Esophagus muscularis mucosa (tissue), 4 donors: Measurements from ENCODE around the gene P2RX2. TPM values are rescaled to one million over a fixed set of nuclear protein-coding genes. Genes with fewer than 3 reads are reported as not detected.
A peak's percentile ranks its signal among the peaks of the same experiment; 100 is the strongest.

Experiments used
- DNase-seq: peaks from one replicate; pipeline ENCODE4 v3.0.0-alpha.2; 2017; ENCODE audit errors: extremely low spot score
- H3K27ac ChIP-seq, 4 donors: fragments of 200-600 bp; sonication (generic); replicated peaks in 1 of 4; 1 replicate in 3 of 4; 2 replicates in 1 of 4; pipeline ENCODE4 v1.5.1; 2016 to 2019; ENCODE audit warnings: mild to moderate bottlenecking in 1 of 4
- H3K27me3 ChIP-seq, 4 donors: fragments of 200-600 bp; sonication (generic); one replicate each; pipeline versions ENCODE4 v1.5.1 to v1.6.0; 2016 to 2019
- H3K36me3 ChIP-seq, 4 donors: fragments of 200-600 bp; sonication (generic); one replicate each; pipeline ENCODE4 v1.5.1; 2016 to 2019
- H3K4me1 ChIP-seq, 4 donors: fragments of 200-600 bp; sonication (generic); one replicate each; pipeline ENCODE4 v1.5.1; 2016 to 2019
- H3K4me3 ChIP-seq, 4 donors: fragments of 200-600 bp; sonication (generic); 1 replicate in 2 of 4; 2 replicates in 2 of 4; pipeline ENCODE4 v1.5.1; 2016 to 2019; ENCODE audit warnings: mild to moderate bottlenecking in 4 of 4, moderate library complexity in 1 of 4
- H3K9me3 ChIP-seq, 4 donors: fragments of 200-600 bp; sonication (generic); 1 replicate in 3 of 4; 2 replicates in 1 of 4; pipeline ENCODE4 v1.5.1; 2016 to 2019
- EP300 ChIP-seq: sonication (generic); formaldehyde crosslinking; IDR thresholded peaks from one replicate; pipeline ENCODE4 v1.6.1; 2017; ENCODE audit warnings: antibody characterized with exemption
- POLR2A ChIP-seq: fragments of 450-650 bp; IDR thresholded peaks from one replicate; pipeline ENCODE4 v1.6.1; 2017; ENCODE audit warnings: antibody characterized with exemption, moderate library complexity, mild to moderate bottlenecking, low read depth
- POLR2AphosphoS5 ChIP-seq, 2 donors: sonication (generic); formaldehyde crosslinking; IDR thresholded peaks; one replicate each; pipeline ENCODE4 v1.6.1; 2017; ENCODE audit warnings: antibody characterized with exemption in 2 of 2
- WGBS: methylation state at CpG from one replicate; pipeline ENCODE4 v1.1.5; 2018; 5-methylcytosine and 5-hydroxymethylcytosine counted together
- intact Hi-C: fragments of 100-400 bp; cut with DNase I; formaldehyde crosslinking; loops from one replicate; pipeline ENCODE4 v1.15.1; 2023
- total RNA-seq, 4 donors: library from RNA; depleted of rRNA; stranded (reverse); fragments of >200 nt; gene quantifications; one replicate each; pipeline versions ENCODE4 v1.1.0 to v1.2.1, GENCODE V29; 2016
- TF ChIP-seq, protein P1 (sequence below), 3 experiments: fragments of 200-600 bp in 2 of 3; fragments of 450-650 bp in 1 of 3; sonication (generic) in 2 of 3; IDR thresholded peaks; one replicate each; pipeline ENCODE4 v1.5.1; 2017 to 2019; ENCODE audit warnings: antibody characterized with exemption in 3 of 3, mild to moderate bottlenecking in 2 of 3, moderate library complexity in 1 of 3

The P2RX2 gene
- total RNA-seq, 4 donors from 2014 or later: 1.7 to 4.1 (median 3.7) TPM

DNA sequence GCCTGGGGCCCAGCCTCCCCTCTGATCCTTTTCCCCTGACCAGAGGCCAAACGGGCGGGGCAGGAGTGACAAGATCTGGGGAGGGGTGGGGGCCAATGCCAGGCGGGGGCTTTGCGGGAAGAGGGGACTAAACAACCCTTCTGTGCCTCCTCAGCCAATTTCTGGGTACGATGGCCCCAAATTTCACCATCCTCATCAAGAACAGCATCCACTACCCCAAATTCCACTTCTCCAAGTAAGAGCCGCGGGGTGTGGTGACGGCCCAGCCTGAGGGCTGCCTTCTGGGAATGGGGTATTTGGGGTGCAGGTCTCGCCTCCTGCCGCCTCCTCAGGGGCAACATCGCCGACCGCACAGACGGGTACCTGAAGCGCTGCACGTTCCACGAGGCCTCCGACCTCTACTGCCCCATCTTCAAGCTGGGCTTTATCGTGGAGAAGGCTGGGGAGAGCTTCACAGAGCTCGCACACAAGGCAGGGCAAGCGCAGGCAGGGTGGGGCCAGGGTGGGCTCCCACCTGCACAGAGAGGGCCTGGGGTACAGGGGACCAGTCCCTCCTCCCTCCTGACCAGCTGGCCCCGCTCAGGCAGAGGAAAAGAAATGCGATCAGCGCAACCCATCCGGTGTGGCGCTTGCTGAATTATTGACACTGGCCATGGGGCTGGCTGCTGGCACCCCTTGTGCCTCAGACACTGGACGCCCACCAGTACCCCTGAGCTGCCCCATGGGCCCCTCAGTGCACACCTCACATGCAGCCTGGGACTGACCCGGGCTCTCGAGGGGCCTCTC is 1.7 kb downstream of the P2RX2 start:
- Histone ChIP-seq H3K9me3 (peaks cover 0 to 13% (median 11%) of the 10 kb centered on the region in 4 donors), H3K4me1 (peaks cover 11 to 47% (median 36%) of the 10 kb centered on the region in 4 donors), H3K27me3 (peaks cover 0 to 60% (median 42%) of the 10 kb centered on the region in 4 donors), H3K27ac (no peak overlapping the region), H3K4me3 (no peak overlapping the region), H3K36me3 (peaks cover 5 to 18% (median 16%) of the 10 kb centered on the region in 4 donors)
- TF ChIP-seq POLR2AphosphoS5 (IDR thresholded peaks at IDR 0.05) (no peak), EP300 (no peak), POLR2A (no peak)
- TF ChIP-seq, protein P1, sequence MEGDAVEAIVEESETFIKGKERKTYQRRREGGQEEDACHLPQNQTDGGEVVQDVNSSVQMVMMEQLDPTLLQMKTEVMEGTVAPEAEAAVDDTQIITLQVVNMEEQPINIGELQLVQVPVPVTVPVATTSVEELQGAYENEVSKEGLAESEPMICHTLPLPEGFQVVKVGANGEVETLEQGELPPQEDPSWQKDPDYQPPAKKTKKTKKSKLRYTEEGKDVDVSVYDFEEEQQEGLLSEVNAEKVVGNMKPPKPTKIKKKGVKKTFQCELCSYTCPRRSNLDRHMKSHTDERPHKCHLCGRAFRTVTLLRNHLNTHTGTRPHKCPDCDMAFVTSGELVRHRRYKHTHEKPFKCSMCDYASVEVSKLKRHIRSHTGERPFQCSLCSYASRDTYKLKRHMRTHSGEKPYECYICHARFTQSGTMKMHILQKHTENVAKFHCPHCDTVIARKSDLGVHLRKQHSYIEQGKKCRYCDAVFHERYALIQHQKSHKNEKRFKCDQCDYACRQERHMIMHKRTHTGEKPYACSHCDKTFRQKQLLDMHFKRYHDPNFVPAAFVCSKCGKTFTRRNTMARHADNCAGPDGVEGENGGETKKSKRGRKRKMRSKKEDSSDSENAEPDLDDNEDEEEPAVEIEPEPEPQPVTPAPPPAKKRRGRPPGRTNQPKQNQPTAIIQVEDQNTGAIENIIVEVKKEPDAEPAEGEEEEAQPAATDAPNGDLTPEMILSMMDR (IDR thresholded peaks at IDR 0.05): no peak
- WGBS: 66% methylated on average over 19 of the region's 29 CpGs
- intact Hi-C loops: no loop called here
- no peak for DNase-seq

GRCh38 chr12:132620899-132621656 is 2.5 kb downstream of the P2RX2 start:
- Histone ChIP-seq H3K4me1 (peaks cover 11 to 47% (median 35%) of the 10 kb centered on the region in 4 donors), H3K36me3 (peaks cover 7 to 26% (median 24%) of the 10 kb centered on the region in 4 donors), H3K9me3 (peaks cover 0 to 12% (median 11%) of the 10 kb centered on the region in 4 donors), H3K27me3 (peaks cover 0 to 52% (median 37%) of the 10 kb centered on the region in 4 donors), H3K4me3 (no peak overlapping the region), H3K27ac (no peak overlapping the region)
- DNase-seq: no peak
- intact Hi-C loops: no loop called here
- WGBS: 79% methylated on average over 20 of the region's 28 CpGs
- TF ChIP-seq EP300 (no peak), POLR2A (no peak), POLR2AphosphoS5 (IDR thresholded peaks at IDR 0.05) (no peak)
- TF ChIP-seq, protein P1 (IDR thresholded peaks at IDR 0.05): no peak

DNA sequence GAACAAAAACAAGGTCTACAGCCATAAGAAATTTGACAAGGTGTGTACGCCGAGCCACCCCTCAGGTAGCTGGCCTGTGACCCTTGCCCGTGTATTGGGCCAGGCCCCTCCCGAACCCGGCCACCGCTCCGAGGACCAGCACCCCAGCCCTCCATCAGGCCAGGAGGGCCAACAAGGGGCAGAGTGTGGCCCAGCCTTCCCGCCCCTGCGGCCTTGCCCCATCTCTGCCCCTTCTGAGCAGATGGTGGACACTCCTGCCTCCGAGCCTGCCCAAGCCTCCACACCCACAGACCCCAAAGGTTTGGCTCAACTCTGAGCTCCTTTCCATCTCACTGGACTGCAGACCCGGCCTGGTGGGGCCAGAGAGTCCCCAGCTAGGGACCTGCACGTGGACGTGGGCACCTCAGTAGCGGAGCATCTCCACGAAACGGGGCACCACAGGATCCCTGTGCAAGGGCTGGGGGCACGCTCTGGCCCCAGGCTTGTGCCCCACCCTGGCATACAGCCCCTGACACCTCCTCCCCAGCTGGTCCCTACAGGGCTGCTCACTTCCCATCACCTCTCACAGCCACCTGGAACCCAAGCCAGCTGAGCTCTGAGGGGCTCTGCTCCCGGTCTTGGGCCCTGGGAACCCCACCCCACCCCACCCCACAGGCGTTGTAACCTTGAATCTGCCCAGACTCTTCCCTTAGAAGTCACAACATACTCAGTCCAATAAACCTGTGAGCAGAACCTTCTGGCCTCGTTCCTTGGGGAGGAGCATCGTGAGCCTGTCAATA is 3.3 kb downstream of the P2RX2 start:
- H3K27me3 ChIP-seq: peaks cover 0 to 45% (median 30%) of the 10 kb centered on the region in 4 donors
- H3K4me1 ChIP-seq: peaks cover 11 to 47% (median 35%) of the 10 kb centered on the region in 4 donors
- no peak for TF ChIP-seq POLR2A
- TF ChIP-seq, protein P1 (IDR thresholded peaks at IDR 0.05): no peak
- no peak for TF ChIP-seq POLR2AphosphoS5 (IDR thresholded peaks at IDR 0.05)
- TF ChIP-seq EP300: no peak
- DNase-seq: no peak
- peak overlapping the region in 3 of 4 donors; percentile 10 to 34 (median 20) for H3K27ac ChIP-seq
- intact Hi-C loops: no loop called here
- H3K4me3 ChIP-seq: no peak overlapping the region
- peaks cover 0 to 5% (median 4%) of the 10 kb centered on the region in 4 donors for H3K9me3 ChIP-seq
- peaks cover 7 to 27% (median 27%) of the 10 kb centered on the region in 4 donors for H3K36me3 ChIP-seq
- WGBS: 84% methylated on average over 11 of the region's 21 CpGs

GRCh38 chr12:132622437-132623071 is 4.0 kb downstream of the P2RX2 start:
- Histone ChIP-seq H3K9me3 (no peaks in the 10 kb centered on the region), H3K4me1 (peaks cover 11 to 45% (median 35%) of the 10 kb centered on the region in 4 donors), H3K4me3 (peak overlapping the region in 1 of 4 donors; percentile 31), H3K36me3 (peaks cover 7 to 27% (median 27%) of the 10 kb centered on the region in 4 donors), H3K27me3 (peaks cover 0 to 38% (median 23%) of the 10 kb centered on the region in 4 donors), H3K27ac (peak overlapping the region; percentile 10 to 67 (median 51))
- DNase-seq: no peak
- intact Hi-C loops: no loop called here
- 24% methylated on average over 9 of the region's 11 CpGs for WGBS
- no peak for TF ChIP-seq EP300
- TF ChIP-seq POLR2AphosphoS5 (IDR thresholded peaks at IDR 0.05): peak; percentile 24 to 44
